ENCODE data around the gene BCL2.

The BCL2 gene

GRCh38 chr18:63319383-63320122 lies at the start of gene BCL2:
Gene BCL2, minus strand, starts transcription at chr18:63319769.
- TF ChIP-seq TEAD4 (IDR thresholded peaks at IDR 0.05) (no peak), ZBTB7A (IDR thresholded peaks at IDR 0.05; ENCODE audit: low read depth) (peak; percentile 50; the same call in 1 of the 2 replicates)

- TF ChIP-seq ZBTB7A (IDR thresholded peaks at IDR 0.05; ENCODE audit: low read depth) (no peak), TEAD4 (IDR thresholded peaks at IDR 0.05) (no peak), YY1 (IDR thresholded peaks at IDR 0.05; ENCODE audit: low read depth) (no peak), EP300 (IDR thresholded peaks at IDR 0.05; ENCODE audit: borderline replicate concordance) (no peak), MAX (IDR thresholded peaks at IDR 0.05) (no peak), CEBPB (IDR thresholded peaks at IDR 0.05) (no peak), FOXM1 (IDR thresholded peaks at IDR 0.05; ENCODE audit: borderline replicate concordance, low read depth) (no peak), NFIC (IDR thresholded peaks at IDR 0.05) (no peak), RAD21 (IDR thresholded peaks at IDR 0.05; ENCODE audit: low read depth) (no peak), TCF12 (IDR thresholded peaks at IDR 0.05; ENCODE audit: low read depth) (no peak), USF1 (IDR thresholded peaks at IDR 0.05) (no peak), CREB1 (IDR thresholded peaks at IDR 0.05; ENCODE audit: low read depth) (no peak), TAF1 (IDR thresholded peaks at IDR 0.05; ENCODE audit: low read depth) (no peak), EGR1 (IDR thresholded peaks at IDR 0.05) (no peak)
- TF ChIP-seq, protein P1, sequence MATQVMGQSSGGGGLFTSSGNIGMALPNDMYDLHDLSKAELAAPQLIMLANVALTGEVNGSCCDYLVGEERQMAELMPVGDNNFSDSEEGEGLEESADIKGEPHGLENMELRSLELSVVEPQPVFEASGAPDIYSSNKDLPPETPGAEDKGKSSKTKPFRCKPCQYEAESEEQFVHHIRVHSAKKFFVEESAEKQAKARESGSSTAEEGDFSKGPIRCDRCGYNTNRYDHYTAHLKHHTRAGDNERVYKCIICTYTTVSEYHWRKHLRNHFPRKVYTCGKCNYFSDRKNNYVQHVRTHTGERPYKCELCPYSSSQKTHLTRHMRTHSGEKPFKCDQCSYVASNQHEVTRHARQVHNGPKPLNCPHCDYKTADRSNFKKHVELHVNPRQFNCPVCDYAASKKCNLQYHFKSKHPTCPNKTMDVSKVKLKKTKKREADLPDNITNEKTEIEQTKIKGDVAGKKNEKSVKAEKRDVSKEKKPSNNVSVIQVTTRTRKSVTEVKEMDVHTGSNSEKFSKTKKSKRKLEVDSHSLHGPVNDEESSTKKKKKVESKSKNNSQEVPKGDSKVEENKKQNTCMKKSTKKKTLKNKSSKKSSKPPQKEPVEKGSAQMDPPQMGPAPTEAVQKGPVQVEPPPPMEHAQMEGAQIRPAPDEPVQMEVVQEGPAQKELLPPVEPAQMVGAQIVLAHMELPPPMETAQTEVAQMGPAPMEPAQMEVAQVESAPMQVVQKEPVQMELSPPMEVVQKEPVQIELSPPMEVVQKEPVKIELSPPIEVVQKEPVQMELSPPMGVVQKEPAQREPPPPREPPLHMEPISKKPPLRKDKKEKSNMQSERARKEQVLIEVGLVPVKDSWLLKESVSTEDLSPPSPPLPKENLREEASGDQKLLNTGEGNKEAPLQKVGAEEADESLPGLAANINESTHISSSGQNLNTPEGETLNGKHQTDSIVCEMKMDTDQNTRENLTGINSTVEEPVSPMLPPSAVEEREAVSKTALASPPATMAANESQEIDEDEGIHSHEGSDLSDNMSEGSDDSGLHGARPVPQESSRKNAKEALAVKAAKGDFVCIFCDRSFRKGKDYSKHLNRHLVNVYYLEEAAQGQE (IDR thresholded peaks at IDR 0.05; ENCODE audit: low read depth) = no peak
Observed at GRCh38 chr18:63368611-63369010, 49.0 kb upstream of the BCL2 start.

DNA sequence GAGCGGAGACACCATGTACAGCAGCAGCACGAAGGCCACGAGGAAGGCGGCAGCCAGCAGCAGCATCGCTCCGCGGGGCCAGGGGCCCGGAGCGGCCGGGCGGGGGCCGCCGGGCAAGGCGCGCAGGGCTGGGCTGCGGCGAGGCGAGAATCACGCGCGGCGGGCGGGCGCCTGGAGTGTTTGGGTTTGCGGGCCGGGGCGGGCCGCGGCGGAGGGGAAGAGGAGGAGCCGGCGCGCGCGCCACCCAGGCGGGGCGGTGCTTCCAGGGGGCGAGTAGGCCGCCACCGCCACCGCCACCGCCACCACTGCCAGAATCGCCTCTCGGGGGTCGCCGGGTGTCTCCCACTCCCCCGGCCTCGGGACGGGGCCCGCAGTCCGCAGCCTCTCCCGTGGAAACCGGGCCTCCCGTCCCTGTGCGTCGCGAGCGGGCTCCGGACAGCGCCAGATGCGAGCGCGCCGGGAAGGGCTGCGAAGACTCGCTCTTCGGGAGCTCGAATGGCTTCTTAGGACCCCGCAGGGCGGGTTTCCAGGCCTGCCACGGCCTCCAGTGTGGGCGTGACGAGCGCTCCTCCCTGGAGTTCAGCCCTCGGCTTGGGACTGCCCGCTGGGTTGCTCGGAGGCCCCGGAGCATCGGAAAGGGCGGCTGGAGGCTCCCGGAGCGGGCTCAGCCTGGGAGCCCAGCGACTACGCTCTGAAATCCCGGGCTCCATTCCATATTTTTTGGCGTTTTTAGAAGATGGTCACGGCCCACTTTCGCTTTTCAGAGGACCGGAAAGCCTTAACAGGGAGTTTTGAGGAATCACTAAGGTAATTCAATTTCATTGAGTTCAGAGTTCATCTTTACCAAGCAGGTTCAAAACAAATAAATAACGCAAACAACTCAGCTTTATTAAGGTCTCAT lies 47.7 kb upstream of the BCL2 start, which contains the start of gene KDSR:
TSS of gene KDSR (minus strand) at position 154 of the 901 bp plus-strand sequence. CDS start at position 66, 88 bp downstream.
- peak; percentile 53; the same call in 1 of the 2 replicates for TF ChIP-seq EP300 (IDR thresholded peaks at IDR 0.05; ENCODE audit: borderline replicate concordance)
- peak; percentile 24; the same call in 1 of the 2 replicates for TF ChIP-seq USF1 (IDR thresholded peaks at IDR 0.05)
- TF ChIP-seq RAD21 (IDR thresholded peaks at IDR 0.05; ENCODE audit: low read depth) = no peak
- peak; percentile 75 for TF ChIP-seq MAX (IDR thresholded peaks at IDR 0.05)
- TF ChIP-seq TCF12 (IDR thresholded peaks at IDR 0.05; ENCODE audit: low read depth) = peak; percentile 66
- TF ChIP-seq TEAD4 (IDR thresholded peaks at IDR 0.05) = peak; percentile 55
- 0 out of 2 replicates have a peak, but pooled peaks have one; percentile 38 for TF ChIP-seq FOXM1 (IDR thresholded peaks at IDR 0.05; ENCODE audit: borderline replicate concordance, low read depth)
- TF ChIP-seq ZBTB7A (IDR thresholded peaks at IDR 0.05; ENCODE audit: low read depth) = peak; percentile 86
- peak; percentile 77 for TF ChIP-seq YY1 (IDR thresholded peaks at IDR 0.05; ENCODE audit: low read depth)
- TF ChIP-seq CREB1 (IDR thresholded peaks at IDR 0.05; ENCODE audit: low read depth) = peak; percentile 47; the same call in 1 of the 2 replicates
- peak; percentile 70 for TF ChIP-seq TAF1 (IDR thresholded peaks at IDR 0.05; ENCODE audit: low read depth)
- TF ChIP-seq, protein P1 (IDR thresholded peaks at IDR 0.05; ENCODE audit: low read depth) = no peak
- peak; percentile 42; the same call in 1 of the 2 replicates for TF ChIP-seq CEBPB (IDR thresholded peaks at IDR 0.05)
- peak; percentile 70; the same call in 1 of the 2 replicates for TF ChIP-seq EGR1 (IDR thresholded peaks at IDR 0.05)
- peak; percentile 59 for TF ChIP-seq NFIC (IDR thresholded peaks at IDR 0.05)

DNA sequence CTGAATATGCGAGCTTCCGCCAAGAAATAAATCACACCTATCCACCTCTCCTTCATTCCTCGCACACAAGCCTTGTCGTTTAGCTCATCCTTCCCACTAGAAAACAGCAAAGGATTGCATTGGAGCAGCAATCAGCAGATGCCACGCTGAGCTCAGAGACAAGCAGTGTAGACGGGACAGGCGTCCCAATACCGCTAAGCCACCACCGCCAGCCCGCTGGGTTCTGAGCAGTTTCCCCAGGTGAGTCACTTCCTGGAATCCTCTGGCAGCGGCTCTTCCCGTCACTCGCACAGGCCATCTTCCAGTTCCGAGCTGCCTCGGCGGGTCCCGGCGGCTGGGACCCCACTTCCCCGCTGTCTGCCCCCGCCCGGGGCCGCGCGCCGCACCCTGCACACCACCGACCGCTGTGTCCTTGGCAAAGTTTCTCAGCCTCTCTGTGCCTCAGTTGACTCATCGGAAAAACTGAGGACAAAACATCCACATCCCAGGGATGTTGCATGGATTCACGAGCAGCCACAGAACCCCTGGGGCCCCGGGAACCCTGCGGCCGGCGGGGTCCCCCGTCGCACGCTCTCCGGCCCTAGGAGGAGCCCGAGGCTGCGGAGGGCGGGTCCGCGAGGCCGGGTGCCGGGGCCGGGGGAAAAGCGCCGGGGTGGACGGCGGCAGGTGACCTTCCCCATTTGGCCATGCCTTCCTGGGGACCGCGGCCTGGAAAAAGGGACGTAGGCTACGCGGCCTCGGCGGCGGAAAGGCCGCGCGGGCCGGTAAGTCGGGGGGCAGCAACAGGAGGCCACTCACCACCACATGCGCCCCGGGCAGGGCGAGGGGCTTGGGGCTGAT lies 46.9 kb upstream of the BCL2 start:
- TF ChIP-seq EGR1 (IDR thresholded peaks at IDR 0.05) (no peak), MAX (IDR thresholded peaks at IDR 0.05) (peak; percentile 39; the same call in 1 of the 2 replicates), TAF1 (IDR thresholded peaks at IDR 0.05; ENCODE audit: low read depth) (0 out of 2 replicates have a peak, but pooled peaks have one; percentile 1), TEAD4 (IDR thresholded peaks at IDR 0.05) (no peak; the same call in 1 of the 2 replicates), NFIC (IDR thresholded peaks at IDR 0.05) (peak; percentile 13; the same call in 1 of the 2 replicates)

All from Ishikawa (cell line).